ENCODE measurements around the gene RASA1. TPM values are rescaled to one million over a fixed set of nuclear protein-coding genes. Genes with fewer than 3 reads are reported as not detected.
"Not testable (repeated sequence)": the region's sequence is repeated elsewhere in the genome, so short reads cannot be mapped to it uniquely, and the experiment has no call there.

Gene RASA1
- total and polyA plus RNA-seq, 2 donors from 2014 or later = 9.9 to 25.5 TPM

- no peak for FAIRE-seq
- no peaks in the 10 kb centered on the region for H3K9me3 ChIP-seq (ENCODE audit: control insufficient read depth in 2 of 3, insufficient read depth in 1 of 3, low read length in 3 of 3)
- no peaks in the 10 kb centered on the region for H3K36me3 ChIP-seq (ENCODE audit: control insufficient read depth in 2 of 3, insufficient read depth in 3 of 3, low read length in 3 of 3)
- H3K4me3 ChIP-seq (ENCODE audit: low read length in 3 of 3) = no peak overlapping the region
- no peak overlapping the region for H3K9ac ChIP-seq (ENCODE audit: low read length in 3 of 3)
- H3K27ac ChIP-seq (ENCODE audit: low read depth in 2 of 2, low read length in 2 of 2) = no peak overlapping the region
- peaks cover 0 to 2% (median 0%) of the 10 kb centered on the region in 3 donors for H3K4me1 ChIP-seq (ENCODE audit: control insufficient read depth in 2 of 3, insufficient read depth in 2 of 3, low read depth in 1 of 3, low read length in 3 of 3)
- intact Hi-C loops (cut with DNase I) = no loop called here
- H3K27me3 ChIP-seq (ENCODE audit: control insufficient read depth, insufficient read depth, low read length) = no peaks in the 10 kb centered on the region
- no peak for TF ChIP-seq CTCF (IDR thresholded peaks at IDR 0.05; ENCODE audit: borderline replicate concordance, extremely low read depth, insufficient read depth)
- DNase-seq = no peak
Observed at GRCh38 chr5:87278590-87279100, 11.0 kb downstream of the RASA1 start.

- intact Hi-C loops (cut with DNase I) = no loop called here
- H3K36me3 ChIP-seq (ENCODE audit: control insufficient read depth in 2 of 3, insufficient read depth in 3 of 3, low read length in 3 of 3) = no peaks in the 10 kb centered on the region
- H3K27me3 ChIP-seq (ENCODE audit: control insufficient read depth, insufficient read depth, low read length) = no peaks in the 10 kb centered on the region
- no peak overlapping the region for H3K9ac ChIP-seq (ENCODE audit: low read length in 3 of 3)
- no peak overlapping the region for H3K4me3 ChIP-seq (ENCODE audit: low read length in 3 of 3)
- no peak overlapping the region for H3K27ac ChIP-seq (ENCODE audit: low read depth in 2 of 2, low read length in 2 of 2)
- no peak for TF ChIP-seq CTCF (IDR thresholded peaks at IDR 0.05; ENCODE audit: borderline replicate concordance, extremely low read depth, insufficient read depth)
- no peak for DNase-seq
- no peak for FAIRE-seq
- H3K9me3 ChIP-seq (ENCODE audit: control insufficient read depth in 2 of 3, insufficient read depth in 1 of 3, low read length in 3 of 3) = no peaks in the 10 kb centered on the region
- peaks cover 0 to under 1% (median 0%) of the 10 kb centered on the region in 3 donors for H3K4me1 ChIP-seq (ENCODE audit: control insufficient read depth in 2 of 3, insufficient read depth in 2 of 3, low read depth in 1 of 3, low read length in 3 of 3)
Observed at GRCh38 chr5:87282269-87282668, 14.6 kb downstream of the RASA1 start.

- FAIRE-seq, DNase-seq: not testable (repeated sequence)
Observed at GRCh38 chr5:87287266-87287665, 19.6 kb downstream of the RASA1 start.

GRCh38 chr5:87298692-87299362, 31.1 kb downstream of the RASA1 start:
- intact Hi-C loops (cut with DNase I) = no loop called here
- Histone ChIP-seq H3K9ac (ENCODE audit: low read length in 3 of 3) (no peak overlapping the region), H3K9me3 (ENCODE audit: control insufficient read depth in 2 of 3, insufficient read depth in 1 of 3, low read length in 3 of 3) (no peaks in the 10 kb centered on the region), H3K27ac (ENCODE audit: low read depth in 2 of 2, low read length in 2 of 2) (no peak overlapping the region), H3K4me3 (ENCODE audit: low read length in 3 of 3) (no peak overlapping the region), H3K4me1 (ENCODE audit: control insufficient read depth in 2 of 3, insufficient read depth in 2 of 3, low read depth in 1 of 3, low read length in 3 of 3) (peaks cover 0 to 5% (median 3%) of the 10 kb centered on the region in 3 donors), H3K36me3 (ENCODE audit: control insufficient read depth in 2 of 3, insufficient read depth in 3 of 3, low read length in 3 of 3) (no peaks in the 10 kb centered on the region), H3K27me3 (ENCODE audit: control insufficient read depth, insufficient read depth, low read length) (no peaks in the 10 kb centered on the region)
- FAIRE-seq (no peak), DNase-seq (no peak)
- no peak for TF ChIP-seq CTCF (IDR thresholded peaks at IDR 0.05; ENCODE audit: borderline replicate concordance, extremely low read depth, insufficient read depth)

More at GRCh38 chr5:87287266-87287665, 19.6 kb downstream of the RASA1 start:
- H3K9me3 ChIP-seq (ENCODE audit: control insufficient read depth in 2 of 3, insufficient read depth in 1 of 3, low read length in 3 of 3) = peaks cover 0 to 11% (median 2%) of the 10 kb centered on the region in 3 donors
- H3K9ac ChIP-seq (ENCODE audit: low read length in 3 of 3); H3K27me3 ChIP-seq (ENCODE audit: control insufficient read depth, insufficient read depth, low read length); H3K36me3 ChIP-seq (ENCODE audit: control insufficient read depth in 2 of 3, insufficient read depth in 3 of 3, low read length in 3 of 3); H3K27ac ChIP-seq (ENCODE audit: low read depth in 2 of 2, low read length in 2 of 2); H3K4me1 ChIP-seq (ENCODE audit: control insufficient read depth in 2 of 3, insufficient read depth in 2 of 3, low read depth in 1 of 3, low read length in 3 of 3); H3K4me3 ChIP-seq (ENCODE audit: low read length in 3 of 3); intact Hi-C loops (cut with DNase I): not testable (repeated sequence)
